Osteoblast (primary cell): ENCODE results near the gene ANKRD34B. TPM values are rescaled to one million over a fixed set of nuclear protein-coding genes. Genes with fewer than 3 reads are reported as not detected.

Source experiments
- DNase-seq: peaks from one replicate; pipeline ENCODE4 v3.0.0; 2011; ENCODE audit warnings: low spot score, mixed read lengths; ENCODE audit not compliant: insufficient read length; ENCODE audit errors: missing footprints
- H2AFZ ChIP-seq: 2 replicates; pipeline ENCODE4 v1.6.0; 2011; ENCODE audit warnings: mild to moderate bottlenecking, low read length
- H3K27ac ChIP-seq: 2 replicates; pipeline ENCODE4 v1.5.1; 2011; ENCODE audit warnings: mild to moderate bottlenecking, low read depth, low read length, moderate library complexity
- H3K27me3 ChIP-seq: 2 replicates; pipeline ENCODE4 v1.6.0; 2012; ENCODE audit warnings: mild to moderate bottlenecking, control low read depth, inconsistent platforms, low read length, moderate library complexity; ENCODE audit not compliant: insufficient read depth
- H3K36me3 ChIP-seq: 2 replicates; pipeline ENCODE4 v1.5.1; 2011; ENCODE audit warnings: mild to moderate bottlenecking, low read length, control low read depth, moderate library complexity; ENCODE audit not compliant: insufficient read depth
- H3K4me1 ChIP-seq: 2 replicates; pipeline ENCODE4 v1.5.1; 2011; ENCODE audit warnings: mild to moderate bottlenecking, low read length, control low read depth, moderate library complexity; ENCODE audit not compliant: insufficient read depth
- H3K4me2 ChIP-seq: 2 replicates; pipeline ENCODE4 v1.6.0; 2011; ENCODE audit warnings: mild to moderate bottlenecking, low read length; ENCODE audit not compliant: insufficient read depth
- H3K4me3 ChIP-seq: fragments of 200-600 bp; sonication (generic); 3 replicates; pipeline ENCODE4 v1.5.1; 2012; ENCODE audit warnings: mild to moderate bottlenecking, low read length, inconsistent platforms; ENCODE audit not compliant: insufficient read depth
- H3K79me2 ChIP-seq: 2 replicates; pipeline ENCODE4 v1.6.0; 2012; ENCODE audit warnings: mild to moderate bottlenecking, low read length, control low read depth, inconsistent platforms; ENCODE audit not compliant: insufficient read depth
- H3K9me3 ChIP-seq: 2 replicates; pipeline ENCODE4 v1.5.1; 2011; ENCODE audit warnings: low read depth, low read length, control low read depth
- H4K20me1 ChIP-seq: 2 replicates; pipeline ENCODE4 v1.6.0; 2012; ENCODE audit warnings: mild to moderate bottlenecking, low read length, control low read depth; ENCODE audit not compliant: insufficient read depth
- CTCF ChIP-seq: IDR thresholded peaks from 2 replicates; pipeline ENCODE4 v1.5.1; 2011; ENCODE audit warnings: mild to moderate bottlenecking, low read depth, low read length, moderate library complexity; ENCODE audit errors: extremely low read depth
- total RNA-seq: library from RNA; depleted of rRNA; stranded (reverse); fragments of >200 nt; gene quantifications from 2 replicates; pipeline ENCODE4 v1.2.3, GENCODE V29; 2012

The ANKRD34B gene
- total RNA-seq, 1 donor = not detected

GRCh38 chr5:80566711-80567259 lies 3.3 kb downstream of the ANKRD34B start:
- no peaks in the 10 kb centered on the region for H4K20me1 ChIP-seq
- peaks cover 83% of the 10 kb centered on the region for H3K27me3 ChIP-seq
- H2AFZ ChIP-seq = no peak overlapping the region
- no peaks in the 10 kb centered on the region for H3K9me3 ChIP-seq
- H3K4me3 ChIP-seq = no peak overlapping the region
- H3K36me3 ChIP-seq = no peaks in the 10 kb centered on the region
- TF ChIP-seq CTCF = no peak
- no peak overlapping the region for H3K4me2 ChIP-seq
- H3K79me2 ChIP-seq = no peaks in the 10 kb centered on the region
- peak; percentile 55 for DNase-seq
- H3K27ac ChIP-seq = no peak overlapping the region
- no peaks in the 10 kb centered on the region for H3K4me1 ChIP-seq

- no peaks in the 10 kb centered on the region for H3K9me3 ChIP-seq
- no peaks in the 10 kb centered on the region for H3K79me2 ChIP-seq
- H4K20me1 ChIP-seq = no peaks in the 10 kb centered on the region
- TF ChIP-seq CTCF = no peak
- H3K27ac ChIP-seq = no peak overlapping the region
- no peaks in the 10 kb centered on the region for H3K36me3 ChIP-seq
- no peak overlapping the region for H3K4me2 ChIP-seq
- H3K4me3 ChIP-seq = no peak overlapping the region
- H3K4me1 ChIP-seq = no peaks in the 10 kb centered on the region
- H3K27me3 ChIP-seq = peaks cover 74% of the 10 kb centered on the region
- H2AFZ ChIP-seq = no peak overlapping the region
- DNase-seq = no peak
These were observed 4.8 kb downstream of the ANKRD34B start for GRCh38 chr5:80565330-80565729.

- Histone ChIP-seq H3K36me3 (no peaks in the 10 kb centered on the region), H4K20me1 (no peaks in the 10 kb centered on the region), H3K9me3 (no peaks in the 10 kb centered on the region), H3K27me3 (peaks cover 52% of the 10 kb centered on the region), H3K79me2 (no peaks in the 10 kb centered on the region), H3K4me3 (no peak overlapping the region), H3K4me2 (no peak overlapping the region), H2AFZ (no peak overlapping the region), H3K4me1 (no peaks in the 10 kb centered on the region), H3K27ac (no peak overlapping the region)
- DNase-seq = no peak
- no peak for TF ChIP-seq CTCF
These were observed 10.8 kb downstream of the ANKRD34B start for GRCh38 chr5:80559244-80559643.

GRCh38 chr5:80555099-80555498 lies 15.0 kb downstream of the ANKRD34B start:
- Histone ChIP-seq H3K9me3 (no peaks in the 10 kb centered on the region), H3K4me3 (no peak overlapping the region), H2AFZ (no peak overlapping the region), H4K20me1 (no peaks in the 10 kb centered on the region), H3K4me1 (no peaks in the 10 kb centered on the region), H3K36me3 (no peaks in the 10 kb centered on the region), H3K27me3 (peaks cover 34% of the 10 kb centered on the region), H3K4me2 (no peak overlapping the region), H3K27ac (no peak overlapping the region), H3K79me2 (no peaks in the 10 kb centered on the region)
- no peak for TF ChIP-seq CTCF
- no peak for DNase-seq
